Keratinocyte (primary cell): ENCODE results near the gene KRT33A.

Source experiments
- CTCF ChIP-seq, 3 experiments: IDR thresholded peaks in 1 of 3; conservative IDR thresholded peaks in 1 of 3; optimal IDR thresholded peaks in 1 of 3; 2 replicates in 2 of 3; 3 replicates in 1 of 3; pipeline versions ENCODE3 to v1.5.1; 2011; ENCODE audit warnings: low read length in 3 of 3, mild to moderate bottlenecking in 3 of 3, moderate library complexity in 2 of 3, control low read depth in 1 of 3, inconsistent platforms in 1 of 3; ENCODE audit not compliant: insufficient read depth in 2 of 3; ENCODE audit errors: extremely low read depth in 1 of 3
- EZH2 ChIP-seq: IDR thresholded peaks from one replicate; pipeline ENCODE4 v1.6.1; 2012; ENCODE audit warnings: inconsistent platforms, mild to moderate bottlenecking, low read length, moderate library complexity

DNA sequence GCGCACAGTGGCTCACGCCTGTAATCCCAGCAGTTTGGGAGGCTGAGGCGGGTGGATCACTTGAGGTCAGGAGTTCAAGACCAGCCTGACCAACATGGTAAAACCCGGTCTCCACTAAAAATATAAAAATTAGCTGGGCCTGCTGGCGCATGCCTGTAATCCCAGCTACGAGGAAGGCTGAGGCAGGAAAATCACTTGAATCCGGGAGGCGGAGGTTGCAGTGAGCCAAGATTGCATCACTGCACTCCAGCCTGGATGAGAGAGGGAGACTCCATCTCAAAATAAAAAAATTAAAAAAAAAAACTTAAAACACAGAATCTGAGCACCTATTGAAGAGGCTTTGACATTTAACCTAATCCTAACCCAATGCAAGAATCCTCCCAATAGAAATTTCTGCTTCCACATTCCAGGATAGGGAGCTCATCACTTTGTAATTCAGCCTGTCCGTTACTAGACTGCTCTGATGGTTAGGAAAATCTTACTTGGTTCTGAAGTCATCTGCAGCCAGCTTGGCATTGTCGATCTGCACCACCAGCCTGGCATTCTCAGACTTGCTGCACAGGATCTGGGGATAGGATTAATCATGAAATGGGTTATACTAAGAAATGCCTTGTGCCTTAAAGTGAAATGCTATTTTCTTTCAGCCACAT, 16.9 kb upstream of the KRT33A start:
- no peak for TF ChIP-seq CTCF (optimal IDR thresholded peaks at IDR 0.05 in 1 of 3, IDR thresholded peaks at IDR 0.05 in 1 of 3, conservative IDR thresholded peaks at IDR 0.05 in 1 of 3; ENCODE audit: extremely low read depth in 1 of 3, insufficient read depth in 2 of 3, low read length in 3 of 3)
- no peak for TF ChIP-seq EZH2
